ENCODE results near the gene RHOG. TPM values are rescaled to one million over a fixed set of nuclear protein-coding genes. Genes with fewer than 3 reads are reported as not detected.

RHOG gene
- total RNA-seq, 1 donor from 2014 or later: 1.2 TPM

GRCh38 chr11:3860375-3860774, 19.6 kb upstream of the RHOG start:
- DNase-seq (ENCODE audit: low spot score in 2 of 2): no peak
- no peak for FAIRE-seq

- FAIRE-seq (no peak), DNase-seq (ENCODE audit: low spot score in 2 of 2) (no peak)
Observed at GRCh38 chr11:3859373-3859881, 18.7 kb upstream of the RHOG start.

GRCh38 chr11:3857628-3858027, 16.9 kb upstream of the RHOG start:
- FAIRE-seq (no peak), DNase-seq (ENCODE audit: low spot score in 2 of 2) (no peak)

- no peak for FAIRE-seq
Observed at GRCh38 chr11:3856856-3857553, 16.2 kb upstream of the RHOG start.

GRCh38 chr11:3855808-3856491, 15.2 kb upstream of the RHOG start:
- no peak for FAIRE-seq

More at GRCh38 chr11:3856856-3857553, 16.2 kb upstream of the RHOG start:
- DNase-seq (ENCODE audit: low spot score in 2 of 2): no peak

GRCh38 chr11:3854977-3855807, 14.4 kb upstream of the RHOG start, which contains the start of gene STIM1:
STIM1 (plus strand) TSS chr11:3855664; CDS start chr11:3856271, 607 bp downstream.
- FAIRE-seq (no peak), DNase-seq (ENCODE audit: low spot score in 2 of 2) (peak; percentile 91 to 93)

More at GRCh38 chr11:3855808-3856491, 15.2 kb upstream of the RHOG start:
- no peak for DNase-seq (ENCODE audit: low spot score in 2 of 2)

- FAIRE-seq (no peak), DNase-seq (ENCODE audit: low spot score in 2 of 2) (no peak)
Observed at GRCh38 chr11:3854660-3854976, 13.9 kb upstream of the RHOG start.

- FAIRE-seq (no peak), DNase-seq (ENCODE audit: low spot score in 2 of 2) (no peak)
Observed at GRCh38 chr11:3853899-3854659, 13.3 kb upstream of the RHOG start.

GRCh38 chr11:3853545-3853842, 12.7 kb upstream of the RHOG start:
- DNase-seq (ENCODE audit: low spot score in 2 of 2): no peak
- no peak for FAIRE-seq

- no peak for FAIRE-seq
Observed at GRCh38 chr11:3849297-3849874, 8.6 kb upstream of the RHOG start.

GRCh38 chr11:3845670-3846069, 4.9 kb upstream of the RHOG start:
- DNase-seq (ENCODE audit: low spot score in 2 of 2): no peak
- no peak for FAIRE-seq

More at GRCh38 chr11:3849297-3849874, 8.6 kb upstream of the RHOG start:
- no peak for DNase-seq (ENCODE audit: low spot score in 2 of 2)

- DNase-seq (ENCODE audit: low spot score in 2 of 2) (no peak), FAIRE-seq (no peak)
Observed at GRCh38 chr11:3845246-3845645, 4.5 kb upstream of the RHOG start.

- FAIRE-seq: no peak
Observed at GRCh38 chr11:3843326-3843725, 2.6 kb upstream of the RHOG start.

GRCh38 chr11:3841426-3842350, 929 bp upstream of the RHOG start:
- no peak for FAIRE-seq
- DNase-seq (ENCODE audit: low spot score in 2 of 2): peak; percentile 76 to 80

More at GRCh38 chr11:3843326-3843725, 2.6 kb upstream of the RHOG start:
- DNase-seq (ENCODE audit: low spot score in 2 of 2): no peak

GRCh38 chr11:3840004-3840869, 522 bp downstream of the RHOG start:
- FAIRE-seq (no peak), DNase-seq (ENCODE audit: low spot score in 2 of 2) (no peak)

GRCh38 chr11:3838504-3838903, 2.3 kb downstream of the RHOG start:
- FAIRE-seq: no peak
- DNase-seq (ENCODE audit: low spot score in 2 of 2): no peak

GRCh38 chr11:3837793-3838192, 3.0 kb downstream of the RHOG start:
- DNase-seq (ENCODE audit: low spot score in 2 of 2) (no peak), FAIRE-seq (no peak)

GRCh38 chr11:3836903-3837302, 3.9 kb downstream of the RHOG start:
- DNase-seq (ENCODE audit: low spot score in 2 of 2) (no peak), FAIRE-seq (no peak)
